ENCODE measurements around the gene PPHLN1. TPM values are rescaled to one million over a fixed set of nuclear protein-coding genes. Genes with fewer than 3 reads are reported as not detected.

Gene PPHLN1
- total RNA-seq, 2 experiments from 2014 or later: 100 to 105 TPM

DNA sequence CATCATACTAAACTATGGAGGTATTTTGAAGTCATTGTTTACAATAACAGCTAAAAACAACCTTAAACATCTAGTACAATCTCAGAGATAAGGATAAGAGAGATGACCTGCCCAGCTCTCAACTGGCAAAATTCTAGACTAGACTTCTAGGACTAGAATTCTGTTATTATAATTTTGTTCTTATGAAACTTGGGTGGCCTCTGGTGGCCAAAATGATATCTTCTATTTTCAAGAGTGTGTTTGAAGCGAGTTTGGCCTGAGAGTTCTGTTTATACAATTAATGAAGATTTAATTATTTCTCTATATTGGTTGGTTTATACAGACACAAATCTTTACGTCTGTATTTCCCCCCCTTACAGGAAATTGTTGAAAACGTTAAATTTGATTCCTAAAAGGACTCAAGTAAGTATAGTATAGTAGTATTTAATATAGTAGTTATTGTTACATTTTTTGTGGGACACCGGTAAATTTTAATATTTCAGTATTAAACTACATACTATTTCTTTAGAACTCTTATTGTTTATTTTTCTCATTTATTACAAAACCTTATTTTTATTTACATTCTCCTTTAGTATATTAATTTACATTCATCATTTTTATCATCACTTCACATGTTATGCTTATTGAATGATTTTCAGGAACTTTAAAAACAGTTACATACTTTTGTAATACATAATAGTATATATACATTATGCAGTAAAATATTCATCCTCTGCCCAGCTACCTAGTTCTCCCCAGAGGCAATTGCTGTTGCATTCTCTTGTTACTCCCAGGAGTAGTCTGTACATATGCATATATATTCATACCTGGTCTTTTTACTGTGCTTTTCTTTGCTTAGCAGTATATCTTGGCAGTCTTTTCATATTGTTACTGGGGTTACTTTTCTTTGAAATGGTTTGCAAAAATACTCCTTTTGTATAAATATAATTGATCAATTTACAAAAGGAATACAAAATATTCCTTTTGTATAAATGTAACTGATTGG is 6.6 kb downstream of the PPHLN1 start:
- Mint-ChIP-seq H3K27ac (no peak overlapping the region), H3K36me3 (ENCODE audit: low read depth) (peaks cover 34% of the 10 kb centered on the region), H3K4me3 (no peak overlapping the region), H3K4me1 (ENCODE audit: low read depth) (peaks cover 72% of the 10 kb centered on the region), H3K9me3 (no peaks in the 10 kb centered on the region), H3K27me3 (no peaks in the 10 kb centered on the region)
- H3K27ac ChIP-seq (ENCODE audit: low read depth in 1 of 2, low read length in 2 of 2): no peak overlapping the region
- DNase-seq (peak in 6 of 14 experiments; percentile 7 to 68 (median 52)), ATAC-seq (ENCODE audit: poor library complexity) (peak; percentile 73)
- POLR2A ChIA-PET: interaction anchor here (1.0 kb wide), 1 partner anchor 1068 kb away, joined by 3 read pairs; no protein-coding TSS in a partner anchor
- H3K9me3 ChIP-seq (ENCODE audit: control insufficient read depth in 1 of 2, insufficient read depth in 1 of 2, low read length in 2 of 2): no peaks in the 10 kb centered on the region
- TF ChIP-seq, protein P1, sequence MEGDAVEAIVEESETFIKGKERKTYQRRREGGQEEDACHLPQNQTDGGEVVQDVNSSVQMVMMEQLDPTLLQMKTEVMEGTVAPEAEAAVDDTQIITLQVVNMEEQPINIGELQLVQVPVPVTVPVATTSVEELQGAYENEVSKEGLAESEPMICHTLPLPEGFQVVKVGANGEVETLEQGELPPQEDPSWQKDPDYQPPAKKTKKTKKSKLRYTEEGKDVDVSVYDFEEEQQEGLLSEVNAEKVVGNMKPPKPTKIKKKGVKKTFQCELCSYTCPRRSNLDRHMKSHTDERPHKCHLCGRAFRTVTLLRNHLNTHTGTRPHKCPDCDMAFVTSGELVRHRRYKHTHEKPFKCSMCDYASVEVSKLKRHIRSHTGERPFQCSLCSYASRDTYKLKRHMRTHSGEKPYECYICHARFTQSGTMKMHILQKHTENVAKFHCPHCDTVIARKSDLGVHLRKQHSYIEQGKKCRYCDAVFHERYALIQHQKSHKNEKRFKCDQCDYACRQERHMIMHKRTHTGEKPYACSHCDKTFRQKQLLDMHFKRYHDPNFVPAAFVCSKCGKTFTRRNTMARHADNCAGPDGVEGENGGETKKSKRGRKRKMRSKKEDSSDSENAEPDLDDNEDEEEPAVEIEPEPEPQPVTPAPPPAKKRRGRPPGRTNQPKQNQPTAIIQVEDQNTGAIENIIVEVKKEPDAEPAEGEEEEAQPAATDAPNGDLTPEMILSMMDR (IDR thresholded peaks at IDR 0.05): peak; percentile 68
- peaks cover 16% of the 10 kb centered on the region for H3K36me3 ChIP-seq (ENCODE audit: insufficient read depth, low read length)
- intact Hi-C loops (cut with DNase I, micrococcal nuclease): loop anchor here (1.0 to 5.0 kb wide), 7 partner anchors 40 to 1386 kb away; no protein-coding TSS in a partner anchor
- no peak overlapping the region for H3K4me3 ChIP-seq (ENCODE audit: low read length)
- H3K27me3 ChIP-seq (ENCODE audit: control insufficient read depth in 1 of 2, insufficient read depth in 2 of 2, low read length in 2 of 2): no peaks in the 10 kb centered on the region
- CTCF ChIA-PET: interaction anchor here (0.8 to 1.2 kb wide), 7 partner anchors 8 to 223 kb away, joined by 3 to 5 read pairs (median 3); no protein-coding TSS in a partner anchor
- peaks cover 16% of the 10 kb centered on the region for H3K4me1 ChIP-seq (ENCODE audit: insufficient read depth, low read length)

DNA sequence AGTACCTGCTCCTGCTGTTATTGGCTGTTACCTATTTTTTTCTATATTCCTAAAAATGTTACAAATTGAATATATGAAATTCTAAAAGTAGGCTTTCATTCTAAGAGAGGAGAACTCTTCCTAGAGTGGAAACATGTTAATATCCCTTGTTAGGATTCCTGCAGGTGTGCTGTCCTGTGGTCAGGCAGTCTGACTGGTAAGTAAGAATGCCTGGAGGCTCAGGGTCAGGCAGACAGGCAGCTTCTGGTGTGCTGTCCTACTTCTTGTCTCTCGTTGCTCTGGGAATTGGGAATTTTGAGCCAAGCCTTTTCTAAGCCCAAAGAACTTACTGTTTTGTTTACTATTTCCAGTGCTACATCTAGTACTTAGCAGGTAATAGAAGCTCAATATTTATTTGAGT is 10.3 kb downstream of the PPHLN1 start:
- ChIA-PET CTCF (no interaction called here), POLR2A (no interaction called here)
- peaks cover 5% of the 10 kb centered on the region for H3K4me1 ChIP-seq (ENCODE audit: insufficient read depth, low read length)
- peaks cover 40% of the 10 kb centered on the region for H3K36me3 ChIP-seq (ENCODE audit: insufficient read depth, low read length)
- no peak overlapping the region for H3K4me3 Mint-ChIP-seq
- H3K9me3 ChIP-seq (ENCODE audit: control insufficient read depth in 1 of 2, insufficient read depth in 1 of 2, low read length in 2 of 2): no peaks in the 10 kb centered on the region
- H3K9me3 Mint-ChIP-seq: no peaks in the 10 kb centered on the region
- H3K27me3 Mint-ChIP-seq: no peaks in the 10 kb centered on the region
- no peak overlapping the region for H3K27ac ChIP-seq (ENCODE audit: low read depth in 1 of 2, low read length in 2 of 2)
- TF ChIP-seq, protein P1 (IDR thresholded peaks at IDR 0.05): no peak
- DNase-seq (no peak), ATAC-seq (ENCODE audit: poor library complexity) (no peak)
- no peak overlapping the region for H3K27ac Mint-ChIP-seq
- no peak overlapping the region for H3K4me3 ChIP-seq (ENCODE audit: low read length)
- H3K27me3 ChIP-seq (ENCODE audit: control insufficient read depth in 1 of 2, insufficient read depth in 2 of 2, low read length in 2 of 2): no peaks in the 10 kb centered on the region
- H3K36me3 Mint-ChIP-seq (ENCODE audit: low read depth): peaks cover 52% of the 10 kb centered on the region
- intact Hi-C loops (cut with DNase I, micrococcal nuclease): no loop called here
- H3K4me1 Mint-ChIP-seq (ENCODE audit: low read depth): peaks cover 64% of the 10 kb centered on the region

DNA sequence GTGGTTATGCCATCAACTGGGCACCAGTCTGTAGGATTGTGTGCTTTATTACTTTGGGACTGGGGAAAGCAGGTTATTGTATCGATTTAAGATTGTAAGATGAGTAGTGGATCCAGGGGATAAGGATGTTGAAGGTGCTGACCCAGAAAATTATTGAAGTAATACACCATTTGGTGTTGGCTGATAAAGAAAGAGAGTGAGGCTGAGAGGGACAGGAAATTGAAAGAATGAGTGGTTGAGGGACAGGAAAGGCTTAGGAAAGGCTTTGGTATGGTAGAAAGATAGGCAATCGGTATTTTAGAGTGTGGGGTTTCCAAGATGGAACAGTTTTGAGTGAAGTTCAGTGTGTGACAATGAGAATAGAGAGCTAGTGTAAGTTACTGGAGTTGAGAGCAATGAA is 12.3 kb downstream of the PPHLN1 start:
- Histone ChIP-seq H3K27ac (ENCODE audit: low read depth in 1 of 2, low read length in 2 of 2) (no peak overlapping the region), H3K4me3 (ENCODE audit: low read length) (no peak overlapping the region), H3K27me3 (ENCODE audit: control insufficient read depth in 1 of 2, insufficient read depth in 2 of 2, low read length in 2 of 2) (no peaks in the 10 kb centered on the region), H3K9me3 (ENCODE audit: control insufficient read depth in 1 of 2, insufficient read depth in 1 of 2, low read length in 2 of 2) (no peaks in the 10 kb centered on the region), H3K36me3 (ENCODE audit: insufficient read depth, low read length) (peaks cover 50% of the 10 kb centered on the region), H3K4me1 (ENCODE audit: insufficient read depth, low read length) (peaks cover 8% of the 10 kb centered on the region)
- intact Hi-C loops (cut with DNase I, micrococcal nuclease): no loop called here
- ChIA-PET CTCF (no interaction called here), POLR2A (no interaction called here)
- Mint-ChIP-seq H3K36me3 (ENCODE audit: low read depth) (peaks cover 68% of the 10 kb centered on the region), H3K4me1 (ENCODE audit: low read depth) (peaks cover 64% of the 10 kb centered on the region), H3K27me3 (no peaks in the 10 kb centered on the region), H3K27ac (no peak overlapping the region), H3K4me3 (no peak overlapping the region), H3K9me3 (no peaks in the 10 kb centered on the region)
- DNase-seq: no peak
- no peak for ATAC-seq (ENCODE audit: poor library complexity)
- TF ChIP-seq, protein P1 (IDR thresholded peaks at IDR 0.05): no peak

Measured in CD4-positive, alpha-beta T cell (primary cell).